ENCODE measurements around the gene KCNH3. TPM values are rescaled to one million over a fixed set of nuclear protein-coding genes. Genes with fewer than 3 reads are reported as not detected.

The KCNH3 gene
- total and polyA plus RNA-seq, 2 donors (not counting 1 experiment from before 2014, with no cell fraction given) = 0.05 to 0.17 TPM

DNA sequence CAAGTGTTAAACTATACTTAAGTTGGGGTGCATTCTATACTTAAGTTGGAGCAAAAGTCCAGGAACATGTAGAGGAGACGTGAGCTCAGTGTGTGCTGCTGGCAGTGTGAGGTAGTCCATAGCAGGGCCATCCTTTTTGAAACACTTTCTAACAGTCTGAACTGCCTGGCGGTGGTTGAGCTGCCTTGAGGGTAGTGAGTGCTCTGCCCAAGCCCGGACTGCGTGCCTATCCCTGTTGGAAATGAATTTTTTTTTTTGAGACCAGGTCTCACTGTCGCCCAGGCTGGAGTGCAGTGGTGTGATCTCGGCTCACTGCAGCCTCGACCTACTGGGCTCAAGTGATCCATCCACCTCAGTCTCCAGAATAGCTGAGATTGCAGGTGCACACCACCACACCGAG lies 14.1 kb downstream of the KCNH3 start:
- no peak for DNase-seq (ENCODE audit: low read depth in 2 of 2)
- H3K4me2 ChIP-seq (ENCODE audit: extremely low read depth, insufficient read depth, low read length) = no peak overlapping the region
- no peak for TF ChIP-seq EZH2 (IDR thresholded peaks at IDR 0.05; ENCODE audit: low read length, missing control alignments)
- TF ChIP-seq, protein P1, sequence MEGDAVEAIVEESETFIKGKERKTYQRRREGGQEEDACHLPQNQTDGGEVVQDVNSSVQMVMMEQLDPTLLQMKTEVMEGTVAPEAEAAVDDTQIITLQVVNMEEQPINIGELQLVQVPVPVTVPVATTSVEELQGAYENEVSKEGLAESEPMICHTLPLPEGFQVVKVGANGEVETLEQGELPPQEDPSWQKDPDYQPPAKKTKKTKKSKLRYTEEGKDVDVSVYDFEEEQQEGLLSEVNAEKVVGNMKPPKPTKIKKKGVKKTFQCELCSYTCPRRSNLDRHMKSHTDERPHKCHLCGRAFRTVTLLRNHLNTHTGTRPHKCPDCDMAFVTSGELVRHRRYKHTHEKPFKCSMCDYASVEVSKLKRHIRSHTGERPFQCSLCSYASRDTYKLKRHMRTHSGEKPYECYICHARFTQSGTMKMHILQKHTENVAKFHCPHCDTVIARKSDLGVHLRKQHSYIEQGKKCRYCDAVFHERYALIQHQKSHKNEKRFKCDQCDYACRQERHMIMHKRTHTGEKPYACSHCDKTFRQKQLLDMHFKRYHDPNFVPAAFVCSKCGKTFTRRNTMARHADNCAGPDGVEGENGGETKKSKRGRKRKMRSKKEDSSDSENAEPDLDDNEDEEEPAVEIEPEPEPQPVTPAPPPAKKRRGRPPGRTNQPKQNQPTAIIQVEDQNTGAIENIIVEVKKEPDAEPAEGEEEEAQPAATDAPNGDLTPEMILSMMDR (conservative IDR thresholded peaks at IDR 0.05 in 1 of 2, IDR thresholded peaks at IDR 0.05 in 1 of 2; ENCODE audit: low read depth in 1 of 2, low read length in 2 of 2) = no peak
- H3K9me3 ChIP-seq (ENCODE audit: control insufficient read depth, insufficient read depth, low read depth, low read length) = no peaks in the 10 kb centered on the region
- no peaks in the 10 kb centered on the region for H4K20me1 ChIP-seq (ENCODE audit: control insufficient read depth, extremely low read depth, insufficient read depth, low read length)
- no peaks in the 10 kb centered on the region for H3K4me1 ChIP-seq (ENCODE audit: control insufficient read depth, extremely low read depth, insufficient read depth, low read length)
- no peaks in the 10 kb centered on the region for H3K79me2 ChIP-seq (ENCODE audit: control insufficient read depth, insufficient read depth, low read length)
- H2AFZ ChIP-seq (ENCODE audit: low read length) = no peak overlapping the region
- H3K27ac ChIP-seq (ENCODE audit: insufficient read depth, low read length) = no peak overlapping the region
- H3K27me3 ChIP-seq (ENCODE audit: control insufficient read depth, insufficient read depth, low read length) = peaks cover 21% of the 10 kb centered on the region
- H3K4me3 ChIP-seq (replicated peaks in 1 of 4; ENCODE audit: control extremely low read depth in 1 of 4, insufficient read depth in 1 of 4, low read depth in 3 of 4, low read length in 4 of 4) = no peak overlapping the region
- peaks cover 3% of the 10 kb centered on the region for H3K36me3 ChIP-seq (ENCODE audit: control insufficient read depth, insufficient read depth, low read length)
- H3K9ac ChIP-seq (ENCODE audit: insufficient read depth, low read length) = no peak overlapping the region

DNA sequence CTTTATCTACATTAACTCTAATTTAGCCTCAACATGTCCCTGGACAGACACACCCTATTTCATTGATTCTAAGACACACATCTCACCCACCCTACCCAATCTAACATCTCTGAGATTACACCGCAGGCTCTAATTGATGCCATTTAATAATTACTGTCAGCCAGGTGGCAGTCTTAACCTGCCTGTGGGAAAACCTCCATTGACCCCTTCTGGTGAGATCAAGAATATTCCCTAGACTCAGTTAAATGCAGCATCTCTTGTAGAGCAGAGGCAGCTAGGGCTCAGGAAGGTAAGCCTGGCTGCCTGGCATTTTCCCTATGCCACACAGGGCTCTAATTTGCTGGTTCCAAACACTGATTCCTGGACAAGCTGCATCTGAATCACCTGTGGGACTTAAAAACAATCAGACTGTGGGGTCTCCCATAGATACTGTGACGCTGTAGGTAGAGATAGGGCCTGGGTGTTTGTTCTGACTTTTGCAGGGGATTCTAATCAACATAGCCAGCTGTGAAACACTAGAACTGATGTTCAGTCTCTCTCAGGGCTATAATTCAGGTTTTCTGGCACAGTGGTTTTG lies 14.8 kb downstream of the KCNH3 start:
- no peak overlapping the region for H3K4me2 ChIP-seq (ENCODE audit: extremely low read depth, insufficient read depth, low read length)
- H3K27me3 ChIP-seq (ENCODE audit: control insufficient read depth, insufficient read depth, low read length) = peaks cover 14% of the 10 kb centered on the region
- no peak for DNase-seq (ENCODE audit: low read depth in 2 of 2)
- TF ChIP-seq, protein P1 (conservative IDR thresholded peaks at IDR 0.05 in 1 of 2, IDR thresholded peaks at IDR 0.05 in 1 of 2; ENCODE audit: low read depth in 1 of 2, low read length in 2 of 2) = peak in 1 of 2 donors; percentile 37
- no peak for TF ChIP-seq EZH2 (IDR thresholded peaks at IDR 0.05; ENCODE audit: low read length, missing control alignments)
- no peaks in the 10 kb centered on the region for H3K79me2 ChIP-seq (ENCODE audit: control insufficient read depth, insufficient read depth, low read length)
- H2AFZ ChIP-seq (ENCODE audit: low read length) = no peak overlapping the region
- H3K4me3 ChIP-seq (replicated peaks in 1 of 4; ENCODE audit: control extremely low read depth in 1 of 4, insufficient read depth in 1 of 4, low read depth in 3 of 4, low read length in 4 of 4) = no peak overlapping the region
- H3K9me3 ChIP-seq (ENCODE audit: control insufficient read depth, insufficient read depth, low read depth, low read length) = no peaks in the 10 kb centered on the region
- H3K36me3 ChIP-seq (ENCODE audit: control insufficient read depth, insufficient read depth, low read length) = peaks cover 3% of the 10 kb centered on the region
- H4K20me1 ChIP-seq (ENCODE audit: control insufficient read depth, extremely low read depth, insufficient read depth, low read length) = no peaks in the 10 kb centered on the region
- H3K9ac ChIP-seq (ENCODE audit: insufficient read depth, low read length) = no peak overlapping the region
- H3K27ac ChIP-seq (ENCODE audit: insufficient read depth, low read length) = no peak overlapping the region
- no peaks in the 10 kb centered on the region for H3K4me1 ChIP-seq (ENCODE audit: control insufficient read depth, extremely low read depth, insufficient read depth, low read length)

DNA sequence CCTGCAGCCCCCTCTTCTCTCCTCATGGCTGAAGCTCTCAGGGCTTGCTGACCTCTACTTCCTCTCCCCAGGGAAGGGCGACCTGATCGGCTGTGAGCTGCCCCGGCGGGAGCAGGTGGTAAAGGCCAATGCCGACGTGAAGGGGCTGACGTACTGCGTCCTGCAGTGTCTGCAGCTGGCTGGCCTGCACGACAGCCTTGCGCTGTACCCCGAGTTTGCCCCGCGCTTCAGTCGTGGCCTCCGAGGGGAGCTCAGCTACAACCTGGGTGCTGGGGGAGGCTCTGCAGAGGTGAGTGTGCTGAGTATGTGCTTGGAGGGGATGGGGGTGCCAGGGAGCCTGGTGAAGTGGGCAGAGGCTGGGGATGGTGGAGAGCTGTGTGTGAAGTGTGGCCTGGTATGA lies 15.4 kb downstream of the KCNH3 start:
- no peak overlapping the region for H3K9ac ChIP-seq (ENCODE audit: insufficient read depth, low read length)
- H3K27ac ChIP-seq (ENCODE audit: insufficient read depth, low read length) = no peak overlapping the region
- H3K4me1 ChIP-seq (ENCODE audit: control insufficient read depth, extremely low read depth, insufficient read depth, low read length) = no peaks in the 10 kb centered on the region
- H3K9me3 ChIP-seq (ENCODE audit: control insufficient read depth, insufficient read depth, low read depth, low read length) = no peaks in the 10 kb centered on the region
- no peak for DNase-seq (ENCODE audit: low read depth in 2 of 2)
- H3K4me3 ChIP-seq (replicated peaks in 1 of 4; ENCODE audit: control extremely low read depth in 1 of 4, insufficient read depth in 1 of 4, low read depth in 3 of 4, low read length in 4 of 4) = no peak overlapping the region
- no peaks in the 10 kb centered on the region for H4K20me1 ChIP-seq (ENCODE audit: control insufficient read depth, extremely low read depth, insufficient read depth, low read length)
- H3K27me3 ChIP-seq (ENCODE audit: control insufficient read depth, insufficient read depth, low read length) = peaks cover 11% of the 10 kb centered on the region
- no peaks in the 10 kb centered on the region for H3K79me2 ChIP-seq (ENCODE audit: control insufficient read depth, insufficient read depth, low read length)
- no peak overlapping the region for H2AFZ ChIP-seq (ENCODE audit: low read length)
- peaks cover 9% of the 10 kb centered on the region for H3K36me3 ChIP-seq (ENCODE audit: control insufficient read depth, insufficient read depth, low read length)
- no peak overlapping the region for H3K4me2 ChIP-seq (ENCODE audit: extremely low read depth, insufficient read depth, low read length)
- TF ChIP-seq, protein P1 (conservative IDR thresholded peaks at IDR 0.05 in 1 of 2, IDR thresholded peaks at IDR 0.05 in 1 of 2; ENCODE audit: low read depth in 1 of 2, low read length in 2 of 2) = no peak
- TF ChIP-seq EZH2 (IDR thresholded peaks at IDR 0.05; ENCODE audit: low read length, missing control alignments) = no peak
